NCI-H2029 (cell line): ENCODE measurements around the gene UNKL.

Experiments used
- DNase-seq: peaks from one replicate; lab custom pipeline; 2025; lab: John Stamatoyannopoulos, UW

UNKL gene

GRCh38 chr16:1430759-1431496, 16.4 kb upstream of the UNKL start, which contains the start of gene PERCC1:
Gene PERCC1, plus strand, starts transcription at chr16:1431078. Its CDS starts 1,516 bp downstream, at chr16:1432594.
- DNase-seq = peak; percentile 84

- no peak for DNase-seq
Measured at GRCh38 chr16:1430214-1430758, 15.8 kb upstream of the UNKL start.

GRCh38 chr16:1429631-1430030, 15.1 kb upstream of the UNKL start:
- no peak for DNase-seq

GRCh38 chr16:1429012-1429411, 14.5 kb upstream of the UNKL start:
- no peak for DNase-seq

- DNase-seq = no peak
Measured at GRCh38 chr16:1428511-1428910, 14.0 kb upstream of the UNKL start.

GRCh38 chr16:1427473-1428461, 13.3 kb upstream of the UNKL start:
- no peak for DNase-seq

GRCh38 chr16:1426734-1427471, 12.4 kb upstream of the UNKL start:
- DNase-seq = peak; percentile 78

- no peak for DNase-seq
Measured at GRCh38 chr16:1425616-1426370, 11.3 kb upstream of the UNKL start.

- no peak for DNase-seq
Measured at GRCh38 chr16:1424028-1424427, 9.5 kb upstream of the UNKL start.

GRCh38 chr16:1422076-1422475, 7.6 kb upstream of the UNKL start:
- DNase-seq = no peak

GRCh38 chr16:1420111-1420539, 5.6 kb upstream of the UNKL start:
- no peak for DNase-seq

- DNase-seq = no peak
Measured at GRCh38 chr16:1416521-1416941, 2.0 kb upstream of the UNKL start.

- peak; percentile 22 for DNase-seq
Measured at GRCh38 chr16:1413684-1414531, 596 bp downstream of the UNKL start.

GRCh38 chr16:1412847-1413246, 1.7 kb downstream of the UNKL start:
- no peak for DNase-seq

GRCh38 chr16:1408171-1408837, 6.2 kb downstream of the UNKL start:
- peak; percentile 66 for DNase-seq

- no peak for DNase-seq
Measured at GRCh38 chr16:1407753-1408152, 6.8 kb downstream of the UNKL start.

- no peak for DNase-seq
Measured at GRCh38 chr16:1403733-1404132, 10.8 kb downstream of the UNKL start.

GRCh38 chr16:1403036-1403435, 11.5 kb downstream of the UNKL start:
- DNase-seq = no peak

GRCh38 chr16:1401758-1402154, 12.7 kb downstream of the UNKL start:
- DNase-seq = no peak
